Astrocyte (in vitro differentiated cells and primary cell): ENCODE results near the gene TPST2.

Experiments
- CTCF ChIP-seq: IDR thresholded peaks from 2 replicates; pipeline ENCODE4 v1.5.1; 2011; ENCODE audit warnings: low read depth, mild to moderate bottlenecking, inconsistent platforms, low read length, moderate library complexity; ENCODE audit not compliant: insufficient read depth
- EZH2 ChIP-seq: IDR thresholded peaks from 2 replicates; pipeline ENCODE4 v1.6.1; 2012; ENCODE audit warnings: mild to moderate bottlenecking, low read length, inconsistent platforms; ENCODE audit not compliant: insufficient read depth

DNA sequence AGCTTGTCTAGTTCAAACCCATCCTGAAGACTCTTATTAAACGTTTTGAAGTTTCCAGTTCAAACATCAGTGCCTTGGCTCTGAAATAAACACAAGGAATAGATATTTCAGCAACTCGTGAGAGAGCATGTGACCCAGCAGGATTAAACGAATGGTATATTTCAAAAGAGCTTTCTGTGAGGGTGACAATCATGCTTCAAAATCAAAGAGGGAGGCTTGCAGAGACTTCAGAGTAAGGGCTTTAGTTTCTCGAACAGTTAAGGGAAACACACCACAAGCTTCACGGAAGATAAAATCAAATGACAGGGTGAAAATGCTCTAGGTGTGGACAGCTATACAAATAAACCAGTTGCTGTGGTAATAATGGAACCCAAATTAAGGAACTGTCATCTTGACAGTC is 107.8 kb downstream of the TPST2 start:
- no peak for TF ChIP-seq CTCF
- no peak for TF ChIP-seq EZH2
